Measurements from ENCODE around the gene GMDS. TPM values are rescaled to one million over a fixed set of nuclear protein-coding genes. Genes with fewer than 3 reads are reported as not detected.

GMDS gene
- total RNA-seq, 1 donor from 2014 or later = 7.8 TPM

DNA sequence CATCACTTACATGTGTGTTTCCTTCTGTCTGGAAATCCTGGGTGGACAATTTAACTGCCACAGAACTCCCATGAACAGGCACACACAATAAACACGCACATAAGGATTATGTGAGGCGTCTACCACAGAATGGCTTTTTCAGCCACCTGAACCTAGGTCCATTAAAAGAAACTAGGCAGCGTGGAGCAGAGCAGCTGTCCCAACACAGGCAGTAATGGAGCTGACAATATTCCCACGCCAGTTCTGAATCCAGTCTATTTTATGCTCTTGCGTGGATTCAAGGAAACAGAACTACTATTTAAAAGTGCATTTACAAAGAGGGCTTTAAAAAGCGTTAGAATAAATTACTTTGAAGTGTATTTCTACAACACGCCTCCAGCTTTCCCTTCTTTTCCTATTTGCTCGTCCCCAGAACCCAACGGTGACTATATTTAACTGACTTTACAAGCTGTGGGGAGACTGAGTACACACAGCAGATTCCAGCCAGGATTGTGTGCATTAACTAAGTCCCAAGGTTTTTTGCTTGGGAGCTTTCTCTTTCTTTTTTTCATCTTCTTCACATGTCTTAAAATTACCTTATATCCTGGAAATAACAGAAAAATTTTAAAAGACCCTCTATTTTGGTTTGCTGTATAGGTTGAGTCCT is 95.9 kb downstream of the GMDS start:
- Histone ChIP-seq H3K27me3 (ENCODE audit: control insufficient read depth in 3 of 3, insufficient read depth in 3 of 3, low read length in 3 of 3) (no peaks in the 10 kb centered on the region), H3K27ac (ENCODE audit: low read depth, low read length) (no peak overlapping the region), H3K4me3 (ENCODE audit: low read length in 3 of 3) (no peak overlapping the region), H3K36me3 (ENCODE audit: control insufficient read depth in 3 of 3, insufficient read depth in 3 of 3, low read length in 3 of 3) (no peaks in the 10 kb centered on the region), H3K9ac (ENCODE audit: low read depth in 1 of 3, low read length in 3 of 3) (no peak overlapping the region), H3K4me1 (ENCODE audit: control insufficient read depth in 3 of 3, insufficient read depth in 3 of 3, low read length in 3 of 3) (no peaks in the 10 kb centered on the region), H3K9me3 (ENCODE audit: control insufficient read depth in 3 of 3, low read length in 3 of 3) (no peaks in the 10 kb centered on the region)

DNA sequence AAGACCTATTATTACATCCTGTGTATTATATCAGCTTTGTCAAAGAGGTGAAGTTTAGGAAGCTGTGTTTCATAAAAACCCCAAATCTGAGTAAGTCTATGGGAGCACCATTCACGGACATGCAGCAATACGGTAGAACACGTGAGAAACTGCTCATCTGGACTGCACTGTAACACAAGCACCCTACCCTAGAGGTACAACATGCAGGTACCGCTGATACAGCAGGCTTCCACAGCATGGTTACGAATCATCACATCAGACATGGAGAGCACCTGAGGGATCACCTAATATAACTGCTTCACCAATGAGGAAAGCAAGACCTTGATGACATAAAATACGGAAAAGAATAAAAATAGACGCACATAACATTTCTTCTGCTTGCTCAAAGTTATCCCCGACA is 96.7 kb downstream of the GMDS start:
- H3K4me1 ChIP-seq (ENCODE audit: control insufficient read depth in 3 of 3, insufficient read depth in 3 of 3, low read length in 3 of 3) = no peaks in the 10 kb centered on the region
- H3K4me3 ChIP-seq (ENCODE audit: low read length in 3 of 3) = no peak overlapping the region
- H3K9me3 ChIP-seq (ENCODE audit: control insufficient read depth in 3 of 3, low read length in 3 of 3) = no peaks in the 10 kb centered on the region
- H3K27ac ChIP-seq (ENCODE audit: low read depth, low read length) = no peak overlapping the region
- H3K9ac ChIP-seq (ENCODE audit: low read depth in 1 of 3, low read length in 3 of 3) = no peak overlapping the region
- H3K27me3 ChIP-seq (ENCODE audit: control insufficient read depth in 3 of 3, insufficient read depth in 3 of 3, low read length in 3 of 3) = no peaks in the 10 kb centered on the region
- H3K36me3 ChIP-seq (ENCODE audit: control insufficient read depth in 3 of 3, insufficient read depth in 3 of 3, low read length in 3 of 3) = no peaks in the 10 kb centered on the region

DNA sequence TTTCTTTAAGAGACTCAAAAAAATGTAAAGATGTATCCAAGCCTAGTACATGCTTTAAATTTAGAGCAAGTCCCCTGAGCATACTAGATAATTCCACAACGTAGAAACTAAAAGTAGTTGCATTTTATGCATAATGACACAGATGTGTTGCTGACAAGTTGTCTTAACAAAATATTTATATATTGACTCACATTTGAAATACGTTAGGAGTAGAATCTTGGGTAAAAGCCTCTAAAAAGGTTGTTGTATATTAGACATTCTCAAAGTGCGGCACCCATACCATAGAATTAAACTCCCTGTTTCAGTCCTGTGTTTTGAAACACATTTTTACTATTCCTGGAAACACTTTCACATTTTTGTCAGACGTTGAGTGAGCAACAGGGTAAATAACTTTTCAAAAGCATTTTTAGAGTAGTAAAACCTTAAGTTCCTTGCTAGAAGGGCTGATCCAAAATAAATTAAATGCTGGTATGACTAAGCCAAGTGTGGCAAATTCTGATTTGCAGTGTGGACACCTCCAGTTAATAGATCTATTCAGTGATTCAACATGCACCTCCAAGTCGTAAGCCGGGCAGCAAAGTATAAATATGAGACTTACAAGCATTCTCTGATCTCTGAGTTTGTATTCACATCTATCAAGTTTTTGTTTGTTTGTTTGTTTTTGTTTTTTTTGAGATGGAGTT is 97.5 kb downstream of the GMDS start:
- no peaks in the 10 kb centered on the region for H3K36me3 ChIP-seq (ENCODE audit: control insufficient read depth in 3 of 3, insufficient read depth in 3 of 3, low read length in 3 of 3)
- H3K9ac ChIP-seq (ENCODE audit: low read depth in 1 of 3, low read length in 3 of 3) = no peak overlapping the region
- H3K4me1 ChIP-seq (ENCODE audit: control insufficient read depth in 3 of 3, insufficient read depth in 3 of 3, low read length in 3 of 3) = no peaks in the 10 kb centered on the region
- H3K27me3 ChIP-seq (ENCODE audit: control insufficient read depth in 3 of 3, insufficient read depth in 3 of 3, low read length in 3 of 3) = no peaks in the 10 kb centered on the region
- H3K9me3 ChIP-seq (ENCODE audit: control insufficient read depth in 3 of 3, low read length in 3 of 3) = no peaks in the 10 kb centered on the region
- H3K27ac ChIP-seq (ENCODE audit: low read depth, low read length) = no peak overlapping the region
- no peak overlapping the region for H3K4me3 ChIP-seq (ENCODE audit: low read length in 3 of 3)

DNA sequence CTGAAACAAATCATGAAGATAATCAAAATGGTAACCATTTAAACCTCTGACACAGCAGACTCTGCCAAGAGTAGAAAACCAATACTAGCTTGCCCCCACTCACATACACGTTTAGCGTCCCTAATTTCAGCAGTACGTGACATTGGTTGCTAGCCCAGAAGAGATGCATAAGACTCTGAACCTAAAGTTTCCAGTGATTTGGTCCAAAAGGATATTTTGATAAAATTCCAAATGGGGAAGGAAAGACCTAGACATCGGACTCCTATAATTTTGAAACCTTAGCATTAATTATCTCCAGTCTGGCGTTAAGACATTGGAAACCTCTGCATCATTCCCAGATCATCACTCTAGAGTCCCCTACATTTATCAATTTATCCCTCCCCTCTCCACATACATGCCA is 98.1 kb downstream of the GMDS start:
- no peaks in the 10 kb centered on the region for H3K27me3 ChIP-seq (ENCODE audit: control insufficient read depth in 3 of 3, insufficient read depth in 3 of 3, low read length in 3 of 3)
- no peak overlapping the region for H3K4me3 ChIP-seq (ENCODE audit: low read length in 3 of 3)
- no peak overlapping the region for H3K9ac ChIP-seq (ENCODE audit: low read depth in 1 of 3, low read length in 3 of 3)
- H3K4me1 ChIP-seq (ENCODE audit: control insufficient read depth in 3 of 3, insufficient read depth in 3 of 3, low read length in 3 of 3) = no peaks in the 10 kb centered on the region
- H3K9me3 ChIP-seq (ENCODE audit: control insufficient read depth in 3 of 3, low read length in 3 of 3) = no peaks in the 10 kb centered on the region
- no peak overlapping the region for H3K27ac ChIP-seq (ENCODE audit: low read depth, low read length)
- no peaks in the 10 kb centered on the region for H3K36me3 ChIP-seq (ENCODE audit: control insufficient read depth in 3 of 3, insufficient read depth in 3 of 3, low read length in 3 of 3)

DNA sequence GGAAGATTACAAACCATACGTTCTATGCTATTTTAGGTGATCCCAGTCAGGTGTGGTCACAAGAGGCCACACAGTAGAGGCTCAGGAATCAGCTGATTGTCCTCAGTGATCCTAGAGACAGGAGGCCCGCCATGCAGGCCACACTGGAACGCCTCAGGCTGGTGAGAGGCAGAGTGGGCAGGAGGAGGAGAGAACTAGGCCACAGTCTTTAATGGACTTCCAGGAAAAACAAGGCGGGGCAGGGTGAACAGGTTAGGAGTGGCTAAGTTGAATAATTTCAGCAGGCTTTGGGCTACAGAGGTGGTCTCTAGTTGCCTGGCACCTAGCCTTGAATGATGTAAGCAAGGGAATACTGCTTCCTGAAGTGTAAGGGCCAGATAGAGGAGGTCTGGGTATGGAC is 101.2 kb downstream of the GMDS start:
- Histone ChIP-seq H3K9ac (ENCODE audit: low read depth in 1 of 3, low read length in 3 of 3) (no peak overlapping the region), H3K9me3 (ENCODE audit: control insufficient read depth in 3 of 3, low read length in 3 of 3) (no peaks in the 10 kb centered on the region), H3K36me3 (ENCODE audit: control insufficient read depth in 3 of 3, insufficient read depth in 3 of 3, low read length in 3 of 3) (no peaks in the 10 kb centered on the region), H3K4me3 (ENCODE audit: low read length in 3 of 3) (no peak overlapping the region), H3K4me1 (ENCODE audit: control insufficient read depth in 3 of 3, insufficient read depth in 3 of 3, low read length in 3 of 3) (no peaks in the 10 kb centered on the region), H3K27me3 (ENCODE audit: control insufficient read depth in 3 of 3, insufficient read depth in 3 of 3, low read length in 3 of 3) (no peaks in the 10 kb centered on the region), H3K27ac (ENCODE audit: low read depth, low read length) (no peak overlapping the region)

DNA sequence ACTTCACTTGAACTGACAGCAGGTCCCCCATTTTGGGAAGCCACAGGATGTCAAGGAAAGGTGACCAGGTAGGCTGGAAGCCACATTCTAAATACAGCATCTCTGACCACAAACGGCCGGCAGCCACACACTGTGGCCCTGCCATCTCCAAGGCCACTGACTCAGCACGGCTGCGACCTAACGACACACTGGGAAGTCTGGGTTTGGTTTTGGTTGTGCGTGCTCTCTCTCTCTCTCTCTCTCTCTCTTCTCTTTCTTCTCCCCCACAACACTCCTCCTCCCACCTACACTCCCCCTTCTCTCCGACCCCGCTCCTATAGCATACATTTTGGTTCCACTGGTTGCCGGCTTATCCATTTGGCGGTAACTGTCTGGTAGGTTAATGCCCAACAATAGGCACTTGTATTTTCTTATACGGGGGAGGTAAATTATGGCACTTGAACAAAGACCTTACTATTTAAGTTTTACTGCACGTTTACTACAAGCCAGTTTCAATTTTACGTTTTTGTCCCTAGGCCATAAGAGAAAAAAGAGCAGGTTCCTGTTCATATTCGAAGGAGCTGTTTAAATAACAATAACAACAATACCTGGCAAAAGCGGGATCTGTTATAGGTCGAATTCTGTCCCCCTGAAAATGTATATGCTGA is 103.6 kb downstream of the GMDS start:
- Histone ChIP-seq H3K27me3 (ENCODE audit: control insufficient read depth in 3 of 3, insufficient read depth in 3 of 3, low read length in 3 of 3) (no peaks in the 10 kb centered on the region), H3K9ac (ENCODE audit: low read depth in 1 of 3, low read length in 3 of 3) (no peak overlapping the region), H3K4me3 (ENCODE audit: low read length in 3 of 3) (no peak overlapping the region), H3K36me3 (ENCODE audit: control insufficient read depth in 3 of 3, insufficient read depth in 3 of 3, low read length in 3 of 3) (no peaks in the 10 kb centered on the region), H3K9me3 (ENCODE audit: control insufficient read depth in 3 of 3, low read length in 3 of 3) (no peaks in the 10 kb centered on the region), H3K27ac (ENCODE audit: low read depth, low read length) (no peak overlapping the region), H3K4me1 (ENCODE audit: control insufficient read depth in 3 of 3, insufficient read depth in 3 of 3, low read length in 3 of 3) (no peaks in the 10 kb centered on the region)

DNA sequence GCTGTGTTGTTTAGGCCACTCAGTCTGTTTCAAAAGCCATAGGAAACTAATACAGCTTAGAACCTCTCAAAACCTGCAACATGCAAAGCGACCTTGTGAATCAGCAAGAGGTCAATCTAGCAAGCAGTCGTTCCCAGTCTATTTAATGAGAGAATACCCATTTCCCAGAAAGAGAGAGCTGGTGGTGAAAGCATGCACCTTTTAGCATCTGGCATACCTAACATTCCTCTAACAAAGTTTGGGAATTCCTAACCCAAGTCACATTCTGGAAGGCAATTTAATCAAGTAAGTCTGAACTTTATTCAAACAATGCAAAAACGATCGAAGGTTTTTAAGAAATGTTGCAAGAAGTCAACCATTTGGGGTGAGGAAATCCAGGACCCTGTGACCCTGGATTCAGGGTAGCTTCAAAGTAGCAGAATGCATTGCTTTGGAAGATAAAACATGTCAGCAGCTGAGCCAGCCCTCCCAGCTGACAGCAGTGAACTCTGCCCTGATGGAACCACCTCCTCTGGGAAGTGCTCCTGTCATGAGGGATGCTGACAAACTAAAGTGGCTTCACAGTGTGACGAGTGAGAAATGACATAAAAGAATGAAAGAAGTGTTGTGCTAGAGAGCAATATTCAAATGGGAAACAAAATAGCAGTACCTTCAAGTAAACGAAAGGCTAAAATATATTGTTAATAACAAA is 104.8 kb downstream of the GMDS start:
- no peak overlapping the region for H3K4me3 ChIP-seq (ENCODE audit: low read length in 3 of 3)
- H3K9me3 ChIP-seq (ENCODE audit: control insufficient read depth in 3 of 3, low read length in 3 of 3) = no peaks in the 10 kb centered on the region
- no peak overlapping the region for H3K9ac ChIP-seq (ENCODE audit: low read depth in 1 of 3, low read length in 3 of 3)
- no peak overlapping the region for H3K27ac ChIP-seq (ENCODE audit: low read depth, low read length)
- H3K36me3 ChIP-seq (ENCODE audit: control insufficient read depth in 3 of 3, insufficient read depth in 3 of 3, low read length in 3 of 3) = no peaks in the 10 kb centered on the region
- no peaks in the 10 kb centered on the region for H3K27me3 ChIP-seq (ENCODE audit: control insufficient read depth in 3 of 3, insufficient read depth in 3 of 3, low read length in 3 of 3)
- no peaks in the 10 kb centered on the region for H3K4me1 ChIP-seq (ENCODE audit: control insufficient read depth in 3 of 3, insufficient read depth in 3 of 3, low read length in 3 of 3)

DNA sequence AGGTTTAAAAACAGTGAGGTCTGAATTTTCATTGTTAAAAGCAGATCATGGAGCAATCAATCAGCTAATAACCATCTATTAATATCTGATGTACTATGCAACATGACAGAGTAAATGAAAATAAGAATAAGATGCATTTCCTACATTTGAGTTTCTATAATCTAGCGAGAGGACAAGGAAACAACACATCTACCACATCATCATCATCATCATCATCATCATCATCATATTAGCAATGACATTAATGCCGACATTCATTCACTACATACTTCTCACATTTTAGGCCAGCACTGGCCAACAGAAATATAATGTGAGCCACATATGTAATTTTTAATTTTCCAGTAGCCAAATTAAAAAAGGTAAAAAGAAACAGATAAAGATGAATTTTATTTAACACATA is 110.0 kb downstream of the GMDS start:
- Histone ChIP-seq H3K27me3 (ENCODE audit: control insufficient read depth in 3 of 3, insufficient read depth in 3 of 3, low read length in 3 of 3) (no peaks in the 10 kb centered on the region), H3K36me3 (ENCODE audit: control insufficient read depth in 3 of 3, insufficient read depth in 3 of 3, low read length in 3 of 3) (no peaks in the 10 kb centered on the region), H3K9ac (ENCODE audit: low read depth in 1 of 3, low read length in 3 of 3) (no peak overlapping the region), H3K4me3 (ENCODE audit: low read length in 3 of 3) (no peak overlapping the region), H3K27ac (ENCODE audit: low read depth, low read length) (no peak overlapping the region), H3K4me1 (ENCODE audit: control insufficient read depth in 3 of 3, insufficient read depth in 3 of 3, low read length in 3 of 3) (no peaks in the 10 kb centered on the region), H3K9me3 (ENCODE audit: control insufficient read depth in 3 of 3, low read length in 3 of 3) (no peaks in the 10 kb centered on the region)

DNA sequence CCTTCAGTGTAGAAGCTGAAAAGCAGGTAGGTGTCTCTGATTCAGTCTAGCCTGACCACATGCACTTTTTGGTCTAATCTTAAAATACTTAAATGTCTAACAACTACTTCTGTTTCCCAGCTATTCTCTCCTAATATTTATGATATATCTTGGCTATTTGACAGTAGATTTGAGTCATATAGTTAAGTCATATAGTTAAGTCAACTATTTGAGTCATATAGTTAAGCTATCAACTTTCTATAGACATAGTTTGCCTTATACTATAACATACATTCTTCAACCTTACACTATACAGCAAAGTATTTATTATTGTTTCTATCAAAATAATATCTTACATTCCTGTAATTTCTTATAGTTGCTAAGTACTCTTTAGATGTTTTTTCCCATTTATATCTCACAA is 110.9 kb downstream of the GMDS start:
- no peak overlapping the region for H3K27ac ChIP-seq (ENCODE audit: low read depth, low read length)
- H3K9me3 ChIP-seq (ENCODE audit: control insufficient read depth in 3 of 3, low read length in 3 of 3) = no peaks in the 10 kb centered on the region
- no peak overlapping the region for H3K9ac ChIP-seq (ENCODE audit: low read depth in 1 of 3, low read length in 3 of 3)
- no peak overlapping the region for H3K4me3 ChIP-seq (ENCODE audit: low read length in 3 of 3)
- H3K27me3 ChIP-seq (ENCODE audit: control insufficient read depth in 3 of 3, insufficient read depth in 3 of 3, low read length in 3 of 3) = no peaks in the 10 kb centered on the region
- no peaks in the 10 kb centered on the region for H3K4me1 ChIP-seq (ENCODE audit: control insufficient read depth in 3 of 3, insufficient read depth in 3 of 3, low read length in 3 of 3)
- H3K36me3 ChIP-seq (ENCODE audit: control insufficient read depth in 3 of 3, insufficient read depth in 3 of 3, low read length in 3 of 3) = no peaks in the 10 kb centered on the region

Measured in skeletal muscle tissue (tissue), 4 donors.